ENCODE data around the gene HS6ST3.

Gene HS6ST3

DNA sequence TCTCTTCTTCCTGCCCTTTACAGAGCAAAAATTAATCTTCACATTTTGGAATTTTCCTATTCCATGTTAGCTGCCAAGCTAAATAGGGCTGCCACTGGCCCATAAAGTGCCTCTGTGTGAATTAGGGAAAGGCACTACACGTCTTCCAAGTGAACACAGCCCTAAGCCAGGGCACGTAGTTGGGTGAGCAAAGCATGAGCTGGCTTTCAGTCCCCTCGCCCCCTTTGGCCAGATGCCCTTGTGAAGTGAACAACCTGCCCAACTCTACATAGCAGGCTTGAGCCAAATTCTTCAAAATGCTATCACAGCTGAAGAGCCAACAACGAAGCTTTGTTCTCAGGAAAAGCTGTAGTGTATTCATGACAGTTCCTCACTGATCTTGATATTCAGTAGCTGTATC lies 691.2 kb downstream of the HS6ST3 start:
- Histone ChIP-seq H3K4me3 (ENCODE audit: insufficient read depth, low read depth, low read length) (no peak overlapping the region), H3K27ac (ENCODE audit: insufficient read depth, low read depth, low read length, poor library complexity, severe bottlenecking) (no peak overlapping the region), H3K36me3 (ENCODE audit: control insufficient read depth, insufficient read depth, low read length) (no peaks in the 10 kb centered on the region), H3K9me3 (ENCODE audit: control insufficient read depth, low read length) (no peaks in the 10 kb centered on the region), H3K4me1 (ENCODE audit: control insufficient read depth, insufficient read depth, low read length) (no peaks in the 10 kb centered on the region), H3K27me3 (ENCODE audit: control insufficient read depth, insufficient read depth, low read length, poor library complexity, severe bottlenecking) (no peaks in the 10 kb centered on the region)
- 90 to 94% methylated on average over 4 of the region's 4 CpGs for WGBS, 2 experiments

DNA sequence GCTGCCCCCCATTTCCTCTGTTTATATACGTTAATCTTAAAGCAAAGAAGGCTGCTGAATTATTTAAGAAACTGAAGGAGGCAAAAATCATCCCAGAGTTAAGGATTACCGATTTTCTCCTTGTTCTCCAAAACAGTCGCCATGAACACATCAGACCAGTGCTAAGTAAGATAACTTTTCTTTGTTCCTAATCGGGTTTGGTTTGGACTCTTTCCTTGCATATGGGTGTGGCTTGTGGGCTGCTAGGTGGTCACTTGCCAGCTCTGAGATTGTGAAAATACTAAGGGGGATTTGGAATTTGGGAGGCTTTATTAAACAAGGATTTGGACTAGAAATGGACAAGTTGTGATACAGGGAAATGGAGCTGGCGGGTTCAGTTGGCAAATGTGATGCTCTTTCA lies 692.3 kb downstream of the HS6ST3 start:
- H3K27me3 ChIP-seq (ENCODE audit: control insufficient read depth, insufficient read depth, low read length, poor library complexity, severe bottlenecking), result no peaks in the 10 kb centered on the region
- H3K4me1 ChIP-seq (ENCODE audit: control insufficient read depth, insufficient read depth, low read length), result no peaks in the 10 kb centered on the region
- no peak overlapping the region for H3K27ac ChIP-seq (ENCODE audit: insufficient read depth, low read depth, low read length, poor library complexity, severe bottlenecking)
- 96 to 97% methylated on average over 5 of the region's 5 CpGs for WGBS, 2 experiments
- no peaks in the 10 kb centered on the region for H3K9me3 ChIP-seq (ENCODE audit: control insufficient read depth, low read length)
- no peaks in the 10 kb centered on the region for H3K36me3 ChIP-seq (ENCODE audit: control insufficient read depth, insufficient read depth, low read length)
- H3K4me3 ChIP-seq (ENCODE audit: insufficient read depth, low read depth, low read length), result no peak overlapping the region

DNA sequence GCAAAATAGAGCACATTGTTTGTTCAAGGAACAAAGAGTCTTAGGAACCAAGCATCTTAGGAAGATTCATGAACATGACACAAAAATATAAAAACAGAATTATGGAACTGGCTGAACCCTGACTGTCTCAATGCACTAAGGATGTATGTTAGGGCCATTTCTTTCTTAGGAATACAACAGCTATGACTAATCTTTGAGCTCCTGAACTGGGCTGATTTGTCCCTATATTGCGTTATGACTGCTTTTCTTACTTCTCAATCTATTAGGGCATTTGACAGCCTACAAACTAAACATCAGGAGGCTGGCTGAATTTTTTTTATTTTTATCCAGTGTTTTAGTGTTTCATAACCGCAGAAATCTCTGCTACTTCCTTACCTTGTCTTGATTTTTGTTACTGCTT lies 693.1 kb downstream of the HS6ST3 start:
- WGBS, 2 experiments, result 96 to 98% methylated on average over 2 of the region's 2 CpGs
- Histone ChIP-seq H3K27ac (ENCODE audit: insufficient read depth, low read depth, low read length, poor library complexity, severe bottlenecking) (no peak overlapping the region), H3K27me3 (ENCODE audit: control insufficient read depth, insufficient read depth, low read length, poor library complexity, severe bottlenecking) (no peaks in the 10 kb centered on the region), H3K4me1 (ENCODE audit: control insufficient read depth, insufficient read depth, low read length) (no peaks in the 10 kb centered on the region), H3K36me3 (ENCODE audit: control insufficient read depth, insufficient read depth, low read length) (no peaks in the 10 kb centered on the region), H3K9me3 (ENCODE audit: control insufficient read depth, low read length) (no peaks in the 10 kb centered on the region), H3K4me3 (ENCODE audit: insufficient read depth, low read depth, low read length) (no peak overlapping the region)

DNA sequence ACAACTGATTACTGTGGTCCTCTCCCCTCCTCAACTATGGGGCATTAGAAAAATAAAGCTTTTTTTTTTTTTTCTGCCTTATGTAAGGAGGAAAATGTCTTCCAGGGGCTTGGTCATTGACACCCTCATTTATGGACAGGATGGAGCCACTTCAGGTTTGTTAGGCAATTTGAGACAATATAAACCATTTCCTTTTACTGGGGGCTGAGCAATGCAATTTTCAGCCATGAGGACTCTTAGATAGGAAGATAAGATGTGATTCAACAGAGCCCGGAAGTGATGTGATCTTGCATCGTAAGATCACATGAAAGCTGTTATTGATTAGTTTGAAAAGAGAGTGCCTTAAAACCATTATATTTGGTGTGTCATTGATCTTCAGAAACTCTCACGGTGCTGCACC lies 693.6 kb downstream of the HS6ST3 start:
- 95 to 100% methylated on average over 3 of the region's 3 CpGs for WGBS, 2 experiments
- Histone ChIP-seq H3K9me3 (ENCODE audit: control insufficient read depth, low read length) (no peaks in the 10 kb centered on the region), H3K4me1 (ENCODE audit: control insufficient read depth, insufficient read depth, low read length) (no peaks in the 10 kb centered on the region)

DNA sequence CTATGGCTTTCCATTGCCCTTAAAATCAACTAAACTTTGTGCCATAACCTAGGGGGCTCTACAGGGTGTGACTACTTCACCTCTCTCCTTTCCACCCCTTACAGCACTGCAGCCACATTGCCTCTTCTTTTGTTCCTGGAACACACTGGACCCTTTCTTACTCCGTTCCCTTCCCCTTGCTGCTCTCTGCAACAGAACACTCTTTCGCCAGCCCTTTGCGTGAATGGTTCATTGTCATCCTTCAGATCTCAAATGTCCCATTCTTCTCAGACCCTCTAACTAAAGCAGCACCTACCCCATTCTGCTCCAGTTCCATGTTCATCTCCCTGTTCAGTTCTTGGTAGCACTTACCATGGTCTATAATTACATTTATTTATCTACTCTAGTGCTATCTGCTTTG lies 696.1 kb downstream of the HS6ST3 start:
- 79 to 88% methylated on average over 3 of the region's 3 CpGs for WGBS, 2 experiments

More for the DNA sequence above, 693.6 kb downstream of the HS6ST3 start:
- no peaks in the 10 kb centered on the region for H3K36me3 ChIP-seq (ENCODE audit: control insufficient read depth, insufficient read depth, low read length)
- no peak overlapping the region for H3K4me3 ChIP-seq (ENCODE audit: insufficient read depth, low read depth, low read length)
- no peak overlapping the region for H3K27ac ChIP-seq (ENCODE audit: insufficient read depth, low read depth, low read length, poor library complexity, severe bottlenecking)
- no peaks in the 10 kb centered on the region for H3K27me3 ChIP-seq (ENCODE audit: control insufficient read depth, insufficient read depth, low read length, poor library complexity, severe bottlenecking)

DNA sequence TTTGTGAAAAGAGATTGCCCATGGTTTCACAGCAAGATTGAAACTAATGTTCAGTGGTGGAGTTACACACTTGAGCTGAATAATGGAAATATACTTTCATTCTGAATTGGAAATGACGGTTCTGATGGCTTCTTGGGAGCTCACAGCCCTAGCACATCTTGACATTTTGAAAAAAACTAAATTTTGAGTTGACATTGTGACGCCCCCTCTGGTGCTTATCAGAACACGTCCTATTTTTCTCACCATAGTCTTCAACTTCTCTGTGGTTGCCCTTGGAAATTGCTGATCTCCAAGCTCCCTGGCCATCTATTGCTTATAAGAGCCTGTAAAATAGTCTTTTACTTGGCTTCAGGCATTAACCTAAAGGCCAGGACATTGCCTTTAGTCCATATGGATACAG lies 702.3 kb downstream of the HS6ST3 start:
- no peaks in the 10 kb centered on the region for H3K4me1 ChIP-seq (ENCODE audit: control insufficient read depth, insufficient read depth, low read length)
- H3K27ac ChIP-seq (ENCODE audit: insufficient read depth, low read depth, low read length, poor library complexity, severe bottlenecking), result no peak overlapping the region
- 77 to 81% methylated on average over 3 of the region's 3 CpGs for WGBS, 2 experiments
- no peak overlapping the region for H3K4me3 ChIP-seq (ENCODE audit: insufficient read depth, low read depth, low read length)
- no peaks in the 10 kb centered on the region for H3K36me3 ChIP-seq (ENCODE audit: control insufficient read depth, insufficient read depth, low read length)
- no peaks in the 10 kb centered on the region for H3K27me3 ChIP-seq (ENCODE audit: control insufficient read depth, insufficient read depth, low read length, poor library complexity, severe bottlenecking)
- no peaks in the 10 kb centered on the region for H3K9me3 ChIP-seq (ENCODE audit: control insufficient read depth, low read length)

More for the DNA sequence above, 696.1 kb downstream of the HS6ST3 start:
- Histone ChIP-seq H3K27me3 (ENCODE audit: control insufficient read depth, insufficient read depth, low read length, poor library complexity, severe bottlenecking) (no peaks in the 10 kb centered on the region), H3K4me3 (ENCODE audit: insufficient read depth, low read depth, low read length) (no peak overlapping the region), H3K9me3 (ENCODE audit: control insufficient read depth, low read length) (no peaks in the 10 kb centered on the region), H3K27ac (ENCODE audit: insufficient read depth, low read depth, low read length, poor library complexity, severe bottlenecking) (no peak overlapping the region), H3K36me3 (ENCODE audit: control insufficient read depth, insufficient read depth, low read length) (no peaks in the 10 kb centered on the region), H3K4me1 (ENCODE audit: control insufficient read depth, insufficient read depth, low read length) (no peaks in the 10 kb centered on the region)

DNA sequence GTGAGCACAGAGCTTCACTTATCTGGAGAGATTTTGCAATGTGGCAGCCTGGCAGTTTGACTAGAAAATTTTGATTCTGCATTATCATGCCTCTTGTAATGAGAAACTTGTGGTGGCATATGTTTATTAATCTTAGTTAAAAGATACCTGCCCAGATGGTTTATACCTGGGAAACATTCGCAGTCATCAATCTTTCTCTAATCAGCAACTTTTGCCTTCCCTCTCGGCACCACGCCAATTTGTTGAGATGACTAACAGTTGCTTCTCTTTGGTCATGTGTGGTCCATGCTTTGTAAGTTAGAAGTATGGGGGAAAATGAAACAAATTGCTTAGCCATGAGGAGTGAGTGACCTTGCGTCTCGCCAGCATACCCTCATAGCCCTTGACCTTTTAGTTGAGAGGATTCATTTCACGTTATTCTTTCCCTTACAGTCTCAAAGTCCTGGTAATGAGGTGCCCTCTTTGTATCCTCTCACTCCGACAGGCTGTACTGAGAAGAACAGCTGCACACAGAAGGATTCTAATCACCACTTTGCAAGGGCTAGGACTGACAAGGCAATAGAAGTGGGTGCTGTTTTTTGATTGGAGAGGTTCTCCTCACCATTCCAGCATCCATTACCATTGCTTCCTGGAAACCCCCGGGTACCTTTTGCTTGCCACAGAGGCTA lies 703.0 kb downstream of the HS6ST3 start:
- Histone ChIP-seq H3K9me3 (ENCODE audit: control insufficient read depth, low read length) (no peaks in the 10 kb centered on the region), H3K27me3 (ENCODE audit: control insufficient read depth, insufficient read depth, low read length, poor library complexity, severe bottlenecking) (no peaks in the 10 kb centered on the region), H3K4me3 (ENCODE audit: insufficient read depth, low read depth, low read length) (no peak overlapping the region), H3K36me3 (ENCODE audit: control insufficient read depth, insufficient read depth, low read length) (no peaks in the 10 kb centered on the region), H3K27ac (ENCODE audit: insufficient read depth, low read depth, low read length, poor library complexity, severe bottlenecking) (no peak overlapping the region), H3K4me1 (ENCODE audit: control insufficient read depth, insufficient read depth, low read length) (no peaks in the 10 kb centered on the region)
- 93 to 97% methylated on average over 8 of the region's 8 CpGs for WGBS, 2 experiments

DNA sequence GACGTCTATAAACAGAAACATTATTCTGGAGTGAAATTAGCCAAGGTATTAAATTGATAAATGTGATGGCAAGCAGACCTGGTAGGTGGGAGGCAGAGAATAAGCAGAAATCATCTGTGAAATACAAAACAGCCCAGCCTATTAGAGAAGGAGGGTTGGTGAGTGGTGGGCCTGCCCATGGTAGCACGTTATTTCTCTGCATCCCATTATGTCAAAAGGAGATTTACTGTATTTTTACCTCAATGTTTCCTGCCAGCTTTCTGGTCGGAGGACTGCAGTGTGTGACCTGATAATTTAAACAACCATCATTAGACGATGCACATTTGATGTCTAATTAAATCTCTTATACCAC lies 703.5 kb downstream of the HS6ST3 start:
- H3K27ac ChIP-seq (ENCODE audit: insufficient read depth, low read depth, low read length, poor library complexity, severe bottlenecking), result no peak overlapping the region
- no peak overlapping the region for H3K4me3 ChIP-seq (ENCODE audit: insufficient read depth, low read depth, low read length)
- H3K27me3 ChIP-seq (ENCODE audit: control insufficient read depth, insufficient read depth, low read length, poor library complexity, severe bottlenecking), result no peaks in the 10 kb centered on the region
- no peaks in the 10 kb centered on the region for H3K36me3 ChIP-seq (ENCODE audit: control insufficient read depth, insufficient read depth, low read length)
- H3K4me1 ChIP-seq (ENCODE audit: control insufficient read depth, insufficient read depth, low read length), result no peaks in the 10 kb centered on the region
- H3K9me3 ChIP-seq (ENCODE audit: control insufficient read depth, low read length), result no peaks in the 10 kb centered on the region
- 89 to 94% methylated on average over 4 of the region's 4 CpGs for WGBS, 2 experiments

DNA sequence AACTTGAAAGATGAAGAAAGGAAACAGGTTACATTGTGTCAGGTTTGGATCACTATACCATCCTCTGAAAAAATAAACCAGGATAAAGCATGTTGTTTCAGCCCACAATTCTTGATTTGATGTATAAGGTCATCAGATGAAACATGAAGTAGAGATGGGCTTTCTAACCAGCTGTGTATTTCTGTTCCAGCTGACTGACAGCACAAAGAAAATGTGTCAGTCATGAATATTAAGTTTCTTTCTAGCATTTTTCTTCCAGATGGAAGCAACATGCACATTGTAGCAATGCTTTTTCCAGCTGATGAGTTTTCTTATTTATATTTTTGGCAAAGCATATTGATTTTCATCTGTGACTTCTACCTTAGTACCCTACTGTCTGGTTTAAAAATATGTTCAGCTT lies 704.8 kb downstream of the HS6ST3 start:
- H3K4me1 ChIP-seq (ENCODE audit: control insufficient read depth, insufficient read depth, low read length), result no peaks in the 10 kb centered on the region
- H3K27me3 ChIP-seq (ENCODE audit: control insufficient read depth, insufficient read depth, low read length, poor library complexity, severe bottlenecking), result no peaks in the 10 kb centered on the region
- no peak overlapping the region for H3K27ac ChIP-seq (ENCODE audit: insufficient read depth, low read depth, low read length, poor library complexity, severe bottlenecking)
- no peak overlapping the region for H3K4me3 ChIP-seq (ENCODE audit: insufficient read depth, low read depth, low read length)
- no peaks in the 10 kb centered on the region for H3K36me3 ChIP-seq (ENCODE audit: control insufficient read depth, insufficient read depth, low read length)
- no peaks in the 10 kb centered on the region for H3K9me3 ChIP-seq (ENCODE audit: control insufficient read depth, low read length)

DNA sequence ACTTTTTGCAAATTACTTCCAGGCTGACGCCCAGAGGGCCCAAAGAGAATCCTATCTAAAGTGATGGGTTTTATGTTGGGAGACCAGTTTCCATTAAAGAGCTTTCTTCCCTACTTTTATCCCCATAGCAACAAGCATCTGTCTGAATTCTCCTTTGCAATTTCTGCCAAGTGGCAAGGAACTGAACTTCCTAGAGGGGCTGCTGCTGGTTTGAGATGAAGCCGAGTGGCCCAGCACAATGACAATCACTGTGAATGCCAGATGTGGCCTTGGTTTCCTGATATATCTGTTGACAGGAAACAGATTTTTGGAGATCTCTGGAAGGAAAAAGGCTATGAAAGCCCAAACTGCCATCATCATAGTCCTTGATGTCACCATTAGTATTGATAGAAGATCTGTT lies 705.8 kb downstream of the HS6ST3 start:
- H3K27me3 ChIP-seq (ENCODE audit: control insufficient read depth, insufficient read depth, low read length, poor library complexity, severe bottlenecking), result no peaks in the 10 kb centered on the region
- no peak overlapping the region for H3K4me3 ChIP-seq (ENCODE audit: insufficient read depth, low read depth, low read length)
- no peak overlapping the region for H3K27ac ChIP-seq (ENCODE audit: insufficient read depth, low read depth, low read length, poor library complexity, severe bottlenecking)
- WGBS, 2 experiments, result 83 to 85% methylated on average over 1 to 2 of the region's 2 CpGs
- no peaks in the 10 kb centered on the region for H3K9me3 ChIP-seq (ENCODE audit: control insufficient read depth, low read length)
- no peaks in the 10 kb centered on the region for H3K4me1 ChIP-seq (ENCODE audit: control insufficient read depth, insufficient read depth, low read length)
- no peaks in the 10 kb centered on the region for H3K36me3 ChIP-seq (ENCODE audit: control insufficient read depth, insufficient read depth, low read length)

DNA sequence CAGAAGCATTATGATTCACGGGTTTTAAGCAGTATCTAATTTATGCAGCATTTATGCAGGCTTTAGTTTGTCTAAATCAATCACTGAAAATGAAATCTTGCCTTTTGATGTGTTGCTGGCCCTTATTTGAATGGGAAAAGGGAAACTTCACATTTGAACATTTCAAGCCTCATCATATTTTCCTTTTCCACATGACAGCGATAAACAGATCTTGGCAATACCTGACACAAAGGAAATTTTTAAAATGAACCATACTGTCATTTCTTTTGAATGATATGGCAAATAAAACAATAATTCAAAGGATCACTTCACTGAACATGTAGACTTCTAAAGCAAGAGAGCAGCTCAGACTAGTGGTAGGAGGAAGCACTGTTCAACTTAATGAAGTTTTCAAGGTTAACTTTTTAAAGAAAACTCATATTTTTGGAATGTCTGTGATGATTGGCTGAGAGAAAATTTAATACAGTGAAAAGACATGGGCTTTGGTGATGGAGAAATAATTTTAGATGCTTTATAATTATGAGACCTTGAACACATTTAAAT lies 706.3 kb downstream of the HS6ST3 start:
- Histone ChIP-seq H3K27me3 (ENCODE audit: control insufficient read depth, insufficient read depth, low read length, poor library complexity, severe bottlenecking) (no peaks in the 10 kb centered on the region), H3K4me1 (ENCODE audit: control insufficient read depth, insufficient read depth, low read length) (no peaks in the 10 kb centered on the region), H3K27ac (ENCODE audit: insufficient read depth, low read depth, low read length, poor library complexity, severe bottlenecking) (no peak overlapping the region), H3K4me3 (ENCODE audit: insufficient read depth, low read depth, low read length) (no peak overlapping the region), H3K36me3 (ENCODE audit: control insufficient read depth, insufficient read depth, low read length) (no peaks in the 10 kb centered on the region), H3K9me3 (ENCODE audit: control insufficient read depth, low read length) (no peaks in the 10 kb centered on the region)
- 84 to 100% methylated on average over 2 of the region's 2 CpGs for WGBS, 2 experiments

Data from ectodermal cell (in vitro differentiated cells).